ENCODE results near the gene LRRC72.
"Not testable (repeated sequence)": the region's sequence is repeated elsewhere in the genome, so short reads cannot be mapped to it uniquely, and the experiment has no call there.

DNA sequence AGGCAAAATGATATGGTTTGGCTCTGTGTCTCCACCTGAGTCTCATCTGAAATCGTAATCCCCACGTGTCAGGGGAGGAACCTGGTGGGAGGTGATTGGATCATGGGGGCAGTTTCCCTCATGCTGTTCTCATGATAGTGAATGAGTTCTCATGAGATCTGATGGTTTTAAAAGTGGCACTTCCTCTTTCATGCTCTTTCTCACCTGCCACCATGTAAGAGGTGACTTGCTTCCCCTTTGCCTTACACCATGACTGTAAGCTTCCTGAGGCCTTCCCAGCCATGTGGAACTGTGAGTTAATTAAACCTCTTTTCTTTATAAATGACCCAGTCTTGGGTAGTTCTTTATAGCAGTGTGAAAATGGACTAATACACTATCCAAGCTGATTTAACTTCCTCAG lies 13.9 kb downstream of the LRRC72 start:
- TF ChIP-seq EZH2 (optimal IDR thresholded peaks at IDR 0.05; ENCODE audit: low read depth, low read length); EZH2phosphoT487 (IDR thresholded peaks at IDR 0.05; ENCODE audit: low read length): not testable (repeated sequence)
- TF ChIP-seq, protein P1, sequence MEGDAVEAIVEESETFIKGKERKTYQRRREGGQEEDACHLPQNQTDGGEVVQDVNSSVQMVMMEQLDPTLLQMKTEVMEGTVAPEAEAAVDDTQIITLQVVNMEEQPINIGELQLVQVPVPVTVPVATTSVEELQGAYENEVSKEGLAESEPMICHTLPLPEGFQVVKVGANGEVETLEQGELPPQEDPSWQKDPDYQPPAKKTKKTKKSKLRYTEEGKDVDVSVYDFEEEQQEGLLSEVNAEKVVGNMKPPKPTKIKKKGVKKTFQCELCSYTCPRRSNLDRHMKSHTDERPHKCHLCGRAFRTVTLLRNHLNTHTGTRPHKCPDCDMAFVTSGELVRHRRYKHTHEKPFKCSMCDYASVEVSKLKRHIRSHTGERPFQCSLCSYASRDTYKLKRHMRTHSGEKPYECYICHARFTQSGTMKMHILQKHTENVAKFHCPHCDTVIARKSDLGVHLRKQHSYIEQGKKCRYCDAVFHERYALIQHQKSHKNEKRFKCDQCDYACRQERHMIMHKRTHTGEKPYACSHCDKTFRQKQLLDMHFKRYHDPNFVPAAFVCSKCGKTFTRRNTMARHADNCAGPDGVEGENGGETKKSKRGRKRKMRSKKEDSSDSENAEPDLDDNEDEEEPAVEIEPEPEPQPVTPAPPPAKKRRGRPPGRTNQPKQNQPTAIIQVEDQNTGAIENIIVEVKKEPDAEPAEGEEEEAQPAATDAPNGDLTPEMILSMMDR (IDR thresholded peaks at IDR 0.05; ENCODE audit: low read length) = not testable (repeated sequence)

All from MM.1S (cell line).